Measurements from ENCODE around the gene ASCL1. TPM values are rescaled to one million over a fixed set of nuclear protein-coding genes. Genes with fewer than 3 reads are reported as not detected.

ASCL1 gene
- total and polyA plus RNA-seq, 11 donors: not detected

DNA sequence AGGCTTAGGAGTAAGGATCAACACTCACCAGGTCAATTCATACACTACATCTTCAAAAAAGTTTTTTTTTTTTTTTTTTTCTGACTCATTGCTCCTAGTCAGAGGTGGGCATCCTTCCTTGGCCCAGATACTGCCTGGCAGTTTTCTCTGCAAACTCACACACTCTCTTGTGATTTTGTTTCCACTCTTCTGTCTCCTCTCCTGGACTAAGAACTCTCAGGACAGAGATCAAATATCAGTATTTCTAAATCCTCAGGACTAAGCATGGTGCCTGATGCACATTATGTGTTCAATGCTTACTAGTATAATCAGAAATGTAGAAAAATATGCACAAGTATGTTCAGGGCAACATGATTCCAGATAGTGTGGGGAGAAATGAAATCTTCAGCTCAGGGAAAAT lies 30.3 kb upstream of the ASCL1 start:
- no peak overlapping the region for H3K27ac ChIP-seq
- no peak for ATAC-seq
- H3K4me3 ChIP-seq: no peak overlapping the region
- intact Hi-C loops (cut with DNase I): no loop called here
- H3K36me3 ChIP-seq: no peaks in the 10 kb centered on the region
- H3K9me3 ChIP-seq: no peaks in the 10 kb centered on the region
- no peak for DNase-seq
- no peak for TF ChIP-seq POLR2A (IDR thresholded peaks at IDR 0.05)
- TF ChIP-seq, protein P1, sequence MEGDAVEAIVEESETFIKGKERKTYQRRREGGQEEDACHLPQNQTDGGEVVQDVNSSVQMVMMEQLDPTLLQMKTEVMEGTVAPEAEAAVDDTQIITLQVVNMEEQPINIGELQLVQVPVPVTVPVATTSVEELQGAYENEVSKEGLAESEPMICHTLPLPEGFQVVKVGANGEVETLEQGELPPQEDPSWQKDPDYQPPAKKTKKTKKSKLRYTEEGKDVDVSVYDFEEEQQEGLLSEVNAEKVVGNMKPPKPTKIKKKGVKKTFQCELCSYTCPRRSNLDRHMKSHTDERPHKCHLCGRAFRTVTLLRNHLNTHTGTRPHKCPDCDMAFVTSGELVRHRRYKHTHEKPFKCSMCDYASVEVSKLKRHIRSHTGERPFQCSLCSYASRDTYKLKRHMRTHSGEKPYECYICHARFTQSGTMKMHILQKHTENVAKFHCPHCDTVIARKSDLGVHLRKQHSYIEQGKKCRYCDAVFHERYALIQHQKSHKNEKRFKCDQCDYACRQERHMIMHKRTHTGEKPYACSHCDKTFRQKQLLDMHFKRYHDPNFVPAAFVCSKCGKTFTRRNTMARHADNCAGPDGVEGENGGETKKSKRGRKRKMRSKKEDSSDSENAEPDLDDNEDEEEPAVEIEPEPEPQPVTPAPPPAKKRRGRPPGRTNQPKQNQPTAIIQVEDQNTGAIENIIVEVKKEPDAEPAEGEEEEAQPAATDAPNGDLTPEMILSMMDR (IDR thresholded peaks at IDR 0.05): no peak
- H3K4me1 ChIP-seq: no peaks in the 10 kb centered on the region
- peaks cover 0 to 11% (median 0%) of the 10 kb centered on the region in 9 donors for H3K27me3 ChIP-seq

DNA sequence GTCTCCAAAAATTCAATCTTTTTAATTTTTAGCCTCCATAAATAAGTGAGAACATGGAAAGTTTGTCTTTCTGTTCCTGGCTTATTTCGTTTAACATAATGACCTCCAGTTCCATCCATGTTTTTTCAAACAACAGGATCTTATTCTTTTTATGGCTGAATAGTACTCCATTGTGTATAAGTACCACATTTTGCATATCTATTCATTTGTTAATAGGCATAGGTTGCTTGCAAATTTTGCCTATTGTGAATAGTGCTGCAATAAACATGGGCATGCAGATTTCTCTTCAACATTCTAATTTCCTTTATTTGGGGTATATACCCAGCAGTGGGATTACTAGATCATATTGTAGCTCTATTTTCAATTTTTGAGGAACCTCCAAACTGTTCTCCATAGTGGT lies 24.3 kb upstream of the ASCL1 start:
- Histone ChIP-seq H3K27ac (no peak overlapping the region), H3K4me3 (no peak overlapping the region), H3K36me3 (no peaks in the 10 kb centered on the region), H3K27me3 (peaks cover 0 to 6% (median 0%) of the 10 kb centered on the region in 9 donors), H3K4me1 (no peaks in the 10 kb centered on the region), H3K9me3 (no peaks in the 10 kb centered on the region)
- DNase-seq: no peak
- WGBS, 4 donors: 42 to 59% (median 44%) methylated on average over 1 of the region's 1 CpG
- no peak for TF ChIP-seq POLR2A (IDR thresholded peaks at IDR 0.05)
- intact Hi-C loops (cut with DNase I): no loop called here
- ATAC-seq: no peak

DNA sequence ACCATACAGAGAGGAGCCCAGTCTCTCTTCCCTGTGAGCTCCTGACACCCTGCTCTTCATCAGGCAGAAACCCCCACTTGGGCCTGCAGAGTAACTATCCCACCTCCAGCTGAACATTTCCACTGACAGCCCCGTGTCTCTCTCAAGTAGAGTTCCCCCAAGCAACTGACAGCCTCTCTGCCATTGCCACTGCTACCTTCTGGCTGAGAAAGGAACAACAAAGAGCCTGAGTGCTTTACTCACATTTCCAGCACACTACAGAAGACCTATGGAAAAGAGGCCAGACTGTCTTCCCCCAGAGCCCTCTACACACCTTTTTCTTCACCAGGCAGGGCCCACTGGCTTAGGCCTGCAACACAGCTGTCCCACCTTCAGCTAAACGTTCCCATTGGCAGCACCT lies 18.4 kb upstream of the ASCL1 start:
- H3K27me3 ChIP-seq: peaks cover 0 to 12% (median 0%) of the 10 kb centered on the region in 9 donors
- H3K9me3 ChIP-seq: peaks cover 0 to 22% (median 0%) of the 10 kb centered on the region in 12 donors
- no peaks in the 10 kb centered on the region for H3K36me3 ChIP-seq
- H3K27ac ChIP-seq: no peak overlapping the region
- no peaks in the 10 kb centered on the region for H3K4me1 ChIP-seq
- no peak for DNase-seq
- no peak overlapping the region for H3K4me3 ChIP-seq
- intact Hi-C loops (cut with DNase I): no loop called here
- TF ChIP-seq POLR2A (IDR thresholded peaks at IDR 0.05): no peak
- TF ChIP-seq, protein P1 (IDR thresholded peaks at IDR 0.05): no peak
- ATAC-seq: no peak
- 47 to 65% (median 57%) methylated on average over 2 of the region's 2 CpGs for WGBS, 4 donors

DNA sequence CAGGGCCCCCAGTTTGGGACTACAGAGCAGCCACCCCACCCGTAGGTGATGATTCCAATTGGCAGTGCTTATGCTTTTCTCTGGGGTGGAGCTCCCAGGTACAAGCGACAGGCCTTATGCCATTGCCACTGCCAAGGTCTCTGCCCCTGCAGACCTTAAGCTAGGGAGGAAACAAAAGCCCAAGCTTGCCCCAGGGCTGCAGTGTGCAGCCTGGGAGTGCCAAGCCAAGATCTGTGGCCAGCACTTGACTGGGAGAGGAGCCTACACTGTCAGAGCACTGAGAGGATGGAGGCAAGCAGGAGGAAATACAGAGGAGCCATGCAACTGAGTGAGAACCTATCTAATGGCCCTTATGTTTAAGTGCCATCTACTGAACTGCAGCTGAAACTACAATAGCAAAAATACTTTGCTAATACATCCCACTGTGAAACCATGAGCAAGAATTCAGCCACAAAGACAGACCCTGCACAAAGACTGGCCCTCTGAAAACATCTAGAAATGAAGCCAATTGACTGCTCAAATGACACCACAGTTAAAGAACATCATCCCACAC lies 17.7 kb upstream of the ASCL1 start:
- Histone ChIP-seq H3K9me3 (peaks cover 0 to 22% (median 0%) of the 10 kb centered on the region in 12 donors), H3K4me3 (no peak overlapping the region), H3K4me1 (no peaks in the 10 kb centered on the region), H3K36me3 (no peaks in the 10 kb centered on the region), H3K27ac (no peak overlapping the region), H3K27me3 (peaks cover 0 to 12% (median 0%) of the 10 kb centered on the region in 9 donors)
- ATAC-seq (no peak), DNase-seq (no peak)
- WGBS, 4 donors: 67 to 77% (median 71%) methylated on average over 2 of the region's 2 CpGs
- TF ChIP-seq, protein P1 (IDR thresholded peaks at IDR 0.05): no peak
- TF ChIP-seq POLR2A (IDR thresholded peaks at IDR 0.05): no peak
- intact Hi-C loops (cut with DNase I): no loop called here

DNA sequence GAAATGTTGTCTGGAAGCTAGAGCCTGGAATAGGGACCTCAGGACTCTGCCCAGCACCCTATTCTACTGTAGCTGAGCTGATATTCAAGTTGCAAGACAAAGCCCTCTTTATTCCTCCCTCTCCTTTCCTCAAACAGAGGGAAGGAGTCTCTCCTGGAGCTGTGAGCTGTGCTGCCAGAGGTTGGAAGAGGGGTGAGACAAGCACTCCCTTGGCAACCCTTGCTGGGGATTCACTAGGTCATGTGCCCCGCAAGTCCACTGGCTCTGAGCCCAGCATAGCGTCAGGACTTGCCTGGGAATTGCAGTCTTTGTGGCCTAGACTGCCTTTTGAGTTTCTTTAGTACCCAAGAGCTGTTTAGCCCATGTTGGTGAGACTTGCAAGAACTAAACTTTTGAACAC lies 11.4 kb upstream of the ASCL1 start:
- TF ChIP-seq, protein P1 (IDR thresholded peaks at IDR 0.05): no peak
- TF ChIP-seq POLR2A (IDR thresholded peaks at IDR 0.05): no peak
- no peak overlapping the region for H3K27ac ChIP-seq
- peaks cover 0 to 4% (median 0%) of the 10 kb centered on the region in 12 donors for H3K4me1 ChIP-seq
- DNase-seq (no peak), ATAC-seq (no peak)
- H3K36me3 ChIP-seq: no peaks in the 10 kb centered on the region
- peaks cover 1 to 35% (median 9%) of the 10 kb centered on the region in 9 donors for H3K27me3 ChIP-seq
- H3K9me3 ChIP-seq: peaks cover 0 to 18% (median 0%) of the 10 kb centered on the region in 12 donors
- WGBS, 4 donors: 44 to 50% (median 48%) methylated on average over 2 of the region's 2 CpGs
- intact Hi-C loops (cut with DNase I): loop anchor here in 2 of 10 donors (5.0 kb wide), 2 partner anchors 596 to 601 kb away; no protein-coding TSS in a partner anchor
- H3K4me3 ChIP-seq: no peak overlapping the region

Measured in heart left ventricle (tissue), 16 donors.